Right lobe of liver (tissue), 6 donors: Measurements from ENCODE around the gene P2RY2. TPM values are rescaled to one million over a fixed set of nuclear protein-coding genes. Genes with fewer than 3 reads are reported as not detected.
A peak's percentile ranks its signal among the peaks of the same experiment; 100 is the strongest.

Source experiments
- ATAC-seq, 4 donors: fragments of 200-7000 bp; cut with Tn5 transposase; one replicate each; pipeline ENCODE4 v1.9.1; 2020; ENCODE audit warnings: mild to moderate bottlenecking in 4 of 4, moderate library complexity in 4 of 4
- DNase-seq, 3 donors: peaks; one replicate each; pipeline ENCODE4 v3.0.0-alpha.2; 2020
- H3K27ac ChIP-seq, 3 donors: fragments of 200-600 bp; one replicate each; pipeline ENCODE4 v1.8.0; 2022
- H3K27me3 ChIP-seq, 2 donors: fragments of 200-600 bp; one replicate each; pipeline ENCODE4 v1.8.0; 2022
- H3K36me3 ChIP-seq, 4 donors: fragments of 200-600 bp; sonication (generic) in 1 of 4; one replicate each; pipeline versions ENCODE4 v1.5.1 to v1.8.0; 2017 to 2022; ENCODE audit warnings: control low read depth in 1 of 4
- H3K4me1 ChIP-seq, 4 donors: fragments of 200-600 bp; sonication (generic) in 1 of 4; one replicate each; pipeline versions ENCODE4 v1.5.1 to v1.8.0; 2017 to 2022; ENCODE audit warnings: control low read depth in 1 of 4
- H3K4me3 ChIP-seq, 3 donors: fragments of 200-600 bp; one replicate each; pipeline ENCODE4 v1.8.0; 2022
- H3K9me3 ChIP-seq, 4 donors: fragments of 200-600 bp; sonication (generic) in 1 of 4; one replicate each; pipeline versions ENCODE4 v1.5.1 to v1.8.0; 2017 to 2022; ENCODE audit warnings: control low read depth in 1 of 4
- CTCF ChIP-seq, 4 donors: fragments of 200-600 bp in 3 of 4; fragments of 450-650 bp in 1 of 4; IDR thresholded peaks; one replicate each; pipeline versions ENCODE4 v1.5.1 to v1.8.0; 2016 to 2022; ENCODE audit warnings: antibody characterized with exemption in 4 of 4, mild to moderate bottlenecking in 2 of 4
- POLR2A ChIP-seq: fragments of 450-650 bp; IDR thresholded peaks from one replicate; pipeline ENCODE4 v1.6.1; 2017; ENCODE audit warnings: antibody characterized with exemption, mild to moderate bottlenecking
- WGBS: methylation state at CpG from one replicate; pipeline ENCODE4 v1.1.6; 2018; ENCODE audit warnings: low coverage, low lambda C conversion rate; ENCODE audit not compliant: insufficient coverage; ENCODE audit errors: missing lambda C conversion rate; 5-methylcytosine and 5-hydroxymethylcytosine counted together
- intact Hi-C, 2 donors: fragments of 100-400 bp; cut with DNase I; formaldehyde crosslinking; loops; one replicate each; pipeline versions ENCODE4 v1.11.2 to v1.14.1; 2022
- total RNA-seq, 6 experiments: library from RNA; depleted of rRNA in 2 of 6; stranded (reverse); fragments of >200 nt in 2 of 6; fragmentation: NEBNext Ultra II Directional in 3 of 6; extraction: Animal tissue kit (Norgen Biotek cat#: 25700) in 3 of 6; gene quantifications; one replicate each; pipeline versions ENCODE4 v1.1.0 to v1.2.4, GENCODE V29; 2016 to 2023
- donor health status: DM: no; HTN: yes; CAD: no.
- donor health status: DM: no; HTN: no; CAD: no.
- donor health status: DM: no; HTN: no; CAD: no.
- donor health status: DM: no; HTN: yes; CAD: no.
- donor health status: DM: no; HTN: yes; CAD: no.

P2RY2 gene
- total RNA-seq, 6 experiments from 2014 or later: 2.6 to 5.1 (median 3.5) TPM

GRCh38 chr11:73177778-73178539 lies 40.1 kb upstream of the P2RY2 start:
- H3K4me1 ChIP-seq: peaks cover 0 to 37% (median 6%) of the 10 kb centered on the region in 4 donors
- intact Hi-C loops: loop anchor here (5.0 to 10.0 kb wide), 2 partner anchors 253 to 346 kb away; no protein-coding TSS in a partner anchor
- peak; percentile 87 to 88 (median 87) for DNase-seq
- ATAC-seq: peak; percentile 70 to 91 (median 82)
- no peaks in the 10 kb centered on the region for H3K9me3 ChIP-seq
- no peak overlapping the region for H3K4me3 ChIP-seq
- no peaks in the 10 kb centered on the region for H3K27me3 ChIP-seq
- no peak for TF ChIP-seq POLR2A
- TF ChIP-seq CTCF (IDR thresholded peaks at IDR 0.05): peak; percentile 75 to 92 (median 82)
- no peaks in the 10 kb centered on the region for H3K36me3 ChIP-seq
- peak overlapping the region in 1 of 3 donors; percentile 33 for H3K27ac ChIP-seq
- 19% methylated on average over 6 of the region's 15 CpGs for WGBS

GRCh38 chr11:73178681-73179080 lies 39.4 kb upstream of the P2RY2 start:
- Histone ChIP-seq H3K36me3 (no peaks in the 10 kb centered on the region), H3K9me3 (no peaks in the 10 kb centered on the region), H3K4me1 (peaks cover 0 to 30% (median 6%) of the 10 kb centered on the region in 4 donors), H3K27me3 (no peaks in the 10 kb centered on the region), H3K4me3 (no peak overlapping the region), H3K27ac (no peak overlapping the region)
- 90% methylated on average over 4 of the region's 4 CpGs for WGBS
- peak in 1 of 3 donors; percentile 34 for DNase-seq
- intact Hi-C loops: loop anchor here (5.0 to 10.0 kb wide), 2 partner anchors 254 to 346 kb away; no protein-coding TSS in a partner anchor
- no peak for TF ChIP-seq CTCF (IDR thresholded peaks at IDR 0.05)
- no peak for TF ChIP-seq POLR2A
- no peak for ATAC-seq

GRCh38 chr11:73182824-73183321 lies 35.2 kb upstream of the P2RY2 start:
- intact Hi-C loops: loop anchor here in 1 of 2 donors (5.0 kb wide), 1 partner anchor 346 kb away; no protein-coding TSS in a partner anchor
- H3K27me3 ChIP-seq: no peaks in the 10 kb centered on the region
- no peaks in the 10 kb centered on the region for H3K9me3 ChIP-seq
- H3K27ac ChIP-seq: no peak overlapping the region
- ATAC-seq (peak in 3 of 4 donors; percentile 22 to 30 (median 23)), DNase-seq (peak in 1 of 3 donors; percentile 42)
- TF ChIP-seq CTCF (IDR thresholded peaks at IDR 0.05) (peak in 1 of 4 donors; percentile 18), POLR2A (no peak)
- H3K4me3 ChIP-seq: no peak overlapping the region
- WGBS: 0% methylated on average over 1 of the region's 3 CpGs
- H3K36me3 ChIP-seq: no peaks in the 10 kb centered on the region
- peaks cover 0 to 2% (median under 1%) of the 10 kb centered on the region in 4 donors for H3K4me1 ChIP-seq

GRCh38 chr11:73184953-73185671 lies 33.0 kb upstream of the P2RY2 start:
- WGBS: 34% methylated on average over 10 of the region's 18 CpGs
- intact Hi-C loops: loop anchor here (2.0 to 5.0 kb wide), 3 partner anchors 52 to 348 kb away; no protein-coding TSS in a partner anchor
- Histone ChIP-seq H3K4me1 (no peaks in the 10 kb centered on the region), H3K9me3 (no peaks in the 10 kb centered on the region), H3K27ac (no peak overlapping the region), H3K27me3 (no peaks in the 10 kb centered on the region), H3K36me3 (no peaks in the 10 kb centered on the region), H3K4me3 (no peak overlapping the region)
- ATAC-seq: peak; percentile 90 to 94 (median 91)
- TF ChIP-seq CTCF (IDR thresholded peaks at IDR 0.05) (peak; percentile 85 to 91 (median 88)), POLR2A (no peak)
- peak; percentile 72 to 78 (median 76) for DNase-seq
